Activated CD8-positive, alpha-beta T cell treated with anti-CD3 and anti-CD28 coated beads, Interleukin-2, amount 10 ng/mL, durations not matched to agents 7 days and 5 days (primary cell): Measurements from ENCODE around the gene TRRAP. TPM values are rescaled to one million over a fixed set of nuclear protein-coding genes. Genes with fewer than 3 reads are reported as not detected.

ENCODE experiments used
- ATAC-seq: fragments of 150-1000 bp; cut with Tn5 transposase; one replicate; pipeline ENCODE4 v1.10.0; 2021; ENCODE audit warnings: moderate library complexity
- CTCF ChIA-PET: fragments of 350-600 bp; sonication (Branson Sonifier 250); formaldehyde crosslinking; loops from one replicate; lab custom pipeline; 2021; ENCODE audit warnings: antibody characterized with exemption; lab: Charles Lee
- POLR2A ChIA-PET: fragments of 350-600 bp; sonication (Branson Sonifier 250); formaldehyde crosslinking; loops from one replicate; lab custom pipeline; 2021; ENCODE audit warnings: antibody characterized with exemption; lab: Charles Lee
- DNase-seq: peaks from one replicate; pipeline ENCODE4 v3.0.0-alpha.2; 2020
- H3K27ac Mint-ChIP-seq: one replicate; pipeline ENCODE4 v1.8.0; 2021; ENCODE audit warnings: mild to moderate bottlenecking, mixed read lengths
- H3K27me3 Mint-ChIP-seq: one replicate; pipeline ENCODE4 v1.8.0; 2021; ENCODE audit warnings: low read depth, mixed read lengths
- H3K36me3 Mint-ChIP-seq: one replicate; pipeline ENCODE4 v1.8.0; 2021; ENCODE audit warnings: low read depth, mixed read lengths
- H3K4me1 Mint-ChIP-seq: one replicate; pipeline ENCODE4 v1.8.0; 2021; ENCODE audit warnings: low read depth, mixed read lengths
- H3K4me3 Mint-ChIP-seq: one replicate; pipeline ENCODE4 v1.8.0; 2021; ENCODE audit warnings: mild to moderate bottlenecking, mixed read lengths
- H3K9me3 Mint-ChIP-seq: one replicate; pipeline ENCODE4 v1.8.0; 2022; ENCODE audit warnings: mixed read lengths; ENCODE audit not compliant: insufficient read depth
- total RNA-seq, 2 experiments: library from RNA; stranded (reverse); gene quantifications; one replicate each; pipeline ENCODE4 v1.2.3, GENCODE V29; 2021

The TRRAP gene
- total RNA-seq, 2 experiments from 2014 or later = 61.0 to 64.5 TPM

GRCh38 chr7:98907570-98907969, 29.2 kb downstream of the TRRAP start:
- DNase-seq (no peak), ATAC-seq (no peak)
- no peak overlapping the region for H3K27ac Mint-ChIP-seq
- no peaks in the 10 kb centered on the region for H3K9me3 Mint-ChIP-seq
- no peaks in the 10 kb centered on the region for H3K27me3 Mint-ChIP-seq
- peaks cover 63% of the 10 kb centered on the region for H3K36me3 Mint-ChIP-seq
- no peaks in the 10 kb centered on the region for H3K4me1 Mint-ChIP-seq
- ChIA-PET POLR2A (interaction anchor here (1.0 kb wide), 1 partner anchor 29 kb away, joined by 3 read pairs; the partner anchor contains the start of gene TRRAP), CTCF (interaction anchor here (1.5 kb wide), 1 partner anchor 28 kb away, joined by 3 read pairs; no protein-coding TSS in a partner anchor)
- no peak overlapping the region for H3K4me3 Mint-ChIP-seq

- ChIA-PET CTCF (interaction anchor here (1.5 kb wide), 1 partner anchor 29 kb away, joined by 3 read pairs; no protein-coding TSS in a partner anchor), POLR2A (no interaction called here)
- Mint-ChIP-seq H3K27me3 (no peaks in the 10 kb centered on the region), H3K27ac (no peak overlapping the region), H3K4me1 (no peaks in the 10 kb centered on the region), H3K4me3 (no peak overlapping the region), H3K9me3 (no peaks in the 10 kb centered on the region), H3K36me3 (peaks cover 66% of the 10 kb centered on the region)
- DNase-seq (no peak), ATAC-seq (no peak)
These were observed 30.3 kb downstream of the TRRAP start for GRCh38 chr7:98908585-98908984.

- peaks cover 61% of the 10 kb centered on the region for H3K36me3 Mint-ChIP-seq
- H3K27ac Mint-ChIP-seq = no peak overlapping the region
- no peaks in the 10 kb centered on the region for H3K27me3 Mint-ChIP-seq
- DNase-seq (no peak), ATAC-seq (no peak)
- H3K4me3 Mint-ChIP-seq = no peak overlapping the region
- no peaks in the 10 kb centered on the region for H3K4me1 Mint-ChIP-seq
- ChIA-PET POLR2A (no interaction called here), CTCF (interaction anchor here (2.1 kb wide), 1 partner anchor 30 kb away, joined by 9 read pairs; no protein-coding TSS in a partner anchor)
- H3K9me3 Mint-ChIP-seq = no peaks in the 10 kb centered on the region
These were observed 31.2 kb downstream of the TRRAP start for GRCh38 chr7:98909487-98909886.

- no peak for ATAC-seq
- CTCF ChIA-PET = interaction anchor here (2.1 kb wide), 1 partner anchor 31 kb away, joined by 9 read pairs; no protein-coding TSS in a partner anchor
- Mint-ChIP-seq H3K9me3 (no peaks in the 10 kb centered on the region), H3K4me1 (no peaks in the 10 kb centered on the region), H3K36me3 (peaks cover 54% of the 10 kb centered on the region), H3K4me3 (no peak overlapping the region), H3K27me3 (no peaks in the 10 kb centered on the region), H3K27ac (no peak overlapping the region)
- POLR2A ChIA-PET = interaction anchor here (0.7 kb wide), 1 partner anchor 415 kb away, joined by 4 read pairs; the partner anchor contains the start of gene ARPC1A
- no peak for DNase-seq
These were observed 32.1 kb downstream of the TRRAP start for GRCh38 chr7:98910427-98910826.

- Mint-ChIP-seq H3K4me1 (no peaks in the 10 kb centered on the region), H3K4me3 (no peak overlapping the region), H3K27ac (no peak overlapping the region), H3K27me3 (no peaks in the 10 kb centered on the region), H3K36me3 (peaks cover 53% of the 10 kb centered on the region), H3K9me3 (no peaks in the 10 kb centered on the region)
- ATAC-seq (no peak), DNase-seq (no peak)
- ChIA-PET POLR2A (interaction anchor here (0.8 kb wide), 1 partner anchor 38 kb away, joined by 3 read pairs; no protein-coding TSS in a partner anchor), CTCF (interaction anchor here (1.4 kb wide), 1 partner anchor 15 kb away, joined by 3 read pairs; no protein-coding TSS in a partner anchor)
These were observed 33.6 kb downstream of the TRRAP start for GRCh38 chr7:98911916-98912315.

- Mint-ChIP-seq H3K36me3 (peaks cover 56% of the 10 kb centered on the region), H3K27ac (no peak overlapping the region), H3K9me3 (no peaks in the 10 kb centered on the region), H3K4me1 (no peaks in the 10 kb centered on the region), H3K4me3 (no peak overlapping the region), H3K27me3 (no peaks in the 10 kb centered on the region)
- DNase-seq (no peak), ATAC-seq (no peak)
- POLR2A ChIA-PET = no interaction called here
- CTCF ChIA-PET = interaction anchor here (0.7 to 1.1 kb wide), 2 partner anchors 33 to 35 kb away, joined by 3 read pairs; partner anchors contain the start of gene TRRAP
These were observed 34.7 kb downstream of the TRRAP start for GRCh38 chr7:98913026-98913425.

- H3K27ac Mint-ChIP-seq = no peak overlapping the region
- ATAC-seq = no peak
- no peak overlapping the region for H3K4me3 Mint-ChIP-seq
- no peak for DNase-seq
- CTCF ChIA-PET = no interaction called here
- H3K9me3 Mint-ChIP-seq = no peaks in the 10 kb centered on the region
- peaks cover 54% of the 10 kb centered on the region for H3K36me3 Mint-ChIP-seq
- H3K4me1 Mint-ChIP-seq = no peaks in the 10 kb centered on the region
- POLR2A ChIA-PET = no interaction called here
- no peaks in the 10 kb centered on the region for H3K27me3 Mint-ChIP-seq
These were observed 35.3 kb downstream of the TRRAP start for GRCh38 chr7:98913612-98914011.

GRCh38 chr7:98917331-98917730, 39.0 kb downstream of the TRRAP start:
- no peak overlapping the region for H3K4me3 Mint-ChIP-seq
- ATAC-seq (no peak), DNase-seq (no peak)
- no peaks in the 10 kb centered on the region for H3K4me1 Mint-ChIP-seq
- H3K36me3 Mint-ChIP-seq = peaks cover 54% of the 10 kb centered on the region
- no peak overlapping the region for H3K27ac Mint-ChIP-seq
- CTCF ChIA-PET = no interaction called here
- no peaks in the 10 kb centered on the region for H3K27me3 Mint-ChIP-seq
- POLR2A ChIA-PET = no interaction called here
- H3K9me3 Mint-ChIP-seq = no peaks in the 10 kb centered on the region

- POLR2A ChIA-PET = no interaction called here
- Mint-ChIP-seq H3K27ac (no peak overlapping the region), H3K9me3 (no peaks in the 10 kb centered on the region), H3K36me3 (peaks cover 71% of the 10 kb centered on the region), H3K27me3 (no peaks in the 10 kb centered on the region), H3K4me3 (no peak overlapping the region), H3K4me1 (no peaks in the 10 kb centered on the region)
- ATAC-seq = no peak
- CTCF ChIA-PET = no interaction called here
- no peak for DNase-seq
These were observed 43.5 kb downstream of the TRRAP start for GRCh38 chr7:98921608-98922372.

GRCh38 chr7:98922392-98923187, 44.3 kb downstream of the TRRAP start:
- H3K36me3 Mint-ChIP-seq = peaks cover 73% of the 10 kb centered on the region
- no peak for DNase-seq
- H3K9me3 Mint-ChIP-seq = no peaks in the 10 kb centered on the region
- no peak for ATAC-seq
- ChIA-PET CTCF (interaction anchor here (0.6 kb wide), 1 partner anchor 43 kb away, joined by 4 read pairs; no protein-coding TSS in a partner anchor), POLR2A (no interaction called here)
- H3K27me3 Mint-ChIP-seq = no peaks in the 10 kb centered on the region
- H3K27ac Mint-ChIP-seq = peak overlapping the region; percentile 36
- no peak overlapping the region for H3K4me3 Mint-ChIP-seq
- no peaks in the 10 kb centered on the region for H3K4me1 Mint-ChIP-seq

GRCh38 chr7:98923512-98923911, 45.2 kb downstream of the TRRAP start:
- Mint-ChIP-seq H3K4me3 (no peak overlapping the region), H3K4me1 (no peaks in the 10 kb centered on the region), H3K27me3 (no peaks in the 10 kb centered on the region), H3K27ac (no peak overlapping the region), H3K36me3 (peaks cover 78% of the 10 kb centered on the region), H3K9me3 (no peaks in the 10 kb centered on the region)
- CTCF ChIA-PET = interaction anchor here (0.6 to 1.1 kb wide), 3 partner anchors 15 to 44 kb away, joined by 3 to 4 read pairs (median 4); no protein-coding TSS in a partner anchor
- ATAC-seq = no peak
- POLR2A ChIA-PET = no interaction called here
- no peak for DNase-seq
